Activated CD8-positive, alpha-beta T cell treated with anti-CD3 and anti-CD28 coated beads, Interleukin-2, amount 10 ng/mL, durations not matched to agents 7 days and 5 days (primary cell): ENCODE measurements around the gene GNAQ. TPM values are rescaled to one million over a fixed set of nuclear protein-coding genes. Genes with fewer than 3 reads are reported as not detected.
"Not testable (repeated sequence)": the region's sequence is repeated elsewhere in the genome, so short reads cannot be mapped to it uniquely, and the experiment has no call there.

Source experiments
- ATAC-seq: fragments of 150-1000 bp; cut with Tn5 transposase; one replicate; pipeline ENCODE4 v1.10.0; 2021; ENCODE audit warnings: moderate library complexity
- CTCF ChIA-PET: fragments of 350-600 bp; sonication (Branson Sonifier 250); formaldehyde crosslinking; loops from one replicate; lab custom pipeline; 2021; ENCODE audit warnings: antibody characterized with exemption; lab: Charles Lee
- POLR2A ChIA-PET: fragments of 350-600 bp; sonication (Branson Sonifier 250); formaldehyde crosslinking; loops from one replicate; lab custom pipeline; 2021; ENCODE audit warnings: antibody characterized with exemption; lab: Charles Lee
- DNase-seq: peaks from one replicate; pipeline ENCODE4 v3.0.0-alpha.2; 2020
- H3K27ac Mint-ChIP-seq: one replicate; pipeline ENCODE4 v1.8.0; 2021; ENCODE audit warnings: mild to moderate bottlenecking, mixed read lengths
- H3K27me3 Mint-ChIP-seq: one replicate; pipeline ENCODE4 v1.8.0; 2021; ENCODE audit warnings: low read depth, mixed read lengths
- H3K36me3 Mint-ChIP-seq: one replicate; pipeline ENCODE4 v1.8.0; 2021; ENCODE audit warnings: low read depth, mixed read lengths
- H3K4me1 Mint-ChIP-seq: one replicate; pipeline ENCODE4 v1.8.0; 2021; ENCODE audit warnings: low read depth, mixed read lengths
- H3K4me3 Mint-ChIP-seq: one replicate; pipeline ENCODE4 v1.8.0; 2021; ENCODE audit warnings: mild to moderate bottlenecking, mixed read lengths
- H3K9me3 Mint-ChIP-seq: one replicate; pipeline ENCODE4 v1.8.0; 2022; ENCODE audit warnings: mixed read lengths; ENCODE audit not compliant: insufficient read depth
- total RNA-seq, 2 experiments: library from RNA; stranded (reverse); gene quantifications; one replicate each; pipeline ENCODE4 v1.2.3, GENCODE V29; 2021

GNAQ gene
- total RNA-seq, 2 experiments from 2014 or later: 29.0 to 29.7 TPM

- Mint-ChIP-seq H3K4me1 (no peaks in the 10 kb centered on the region), H3K9me3 (peaks cover 8% of the 10 kb centered on the region), H3K4me3 (no peak overlapping the region), H3K27me3 (no peaks in the 10 kb centered on the region), H3K27ac (no peak overlapping the region), H3K36me3 (peaks cover 2% of the 10 kb centered on the region)
- ATAC-seq (no peak), DNase-seq (no peak)
- ChIA-PET CTCF (no interaction called here), POLR2A (interaction anchor here (0.6 kb wide), 1 partner anchor 179 kb away, joined by 3 read pairs; no protein-coding TSS in a partner anchor)
Observed at GRCh38 chr9:77705636-77706035, 326.0 kb downstream of the GNAQ start.

DNA sequence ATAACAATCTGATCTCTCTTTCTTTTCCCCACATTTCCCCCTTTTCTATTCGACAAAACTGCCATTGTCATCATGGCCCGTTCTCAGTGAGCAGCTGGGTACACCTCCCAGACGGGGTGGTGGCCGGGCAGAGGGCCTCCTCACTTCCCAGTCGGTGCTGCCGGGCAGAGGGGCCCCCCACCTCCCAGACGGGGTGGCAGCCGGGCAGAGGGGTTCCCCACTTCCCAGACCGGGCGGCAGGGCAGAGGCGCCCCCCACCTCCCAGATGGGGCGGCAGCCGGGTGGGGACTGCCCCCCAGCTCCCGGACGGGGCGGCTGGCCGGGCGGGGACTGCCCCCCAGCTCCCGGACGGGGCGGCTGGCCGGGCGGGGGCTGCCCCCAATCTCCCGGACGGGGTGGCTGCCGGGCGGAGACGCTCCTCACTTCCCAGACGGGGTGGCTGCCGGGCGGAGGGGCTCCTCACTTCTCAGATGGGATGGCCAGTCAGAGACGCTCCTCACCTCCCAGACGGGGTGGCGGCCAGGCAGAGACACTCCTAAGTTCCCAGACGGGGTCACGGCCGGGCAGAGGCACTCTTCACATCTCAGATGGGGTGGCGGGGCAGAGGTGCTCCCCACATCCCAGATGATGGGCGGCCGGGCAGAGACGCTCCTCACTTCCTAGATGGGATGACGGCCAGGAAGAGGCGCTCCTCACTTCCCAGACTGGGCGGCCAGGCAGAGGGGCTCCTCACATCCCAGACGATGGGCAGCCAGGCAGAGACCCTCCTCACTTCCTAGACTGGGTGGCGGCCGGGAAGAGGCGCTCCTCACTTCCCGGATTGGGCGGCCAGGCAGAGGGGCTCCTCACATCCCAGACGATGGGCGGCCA is 328.9 kb downstream of the GNAQ start:
- H3K4me1 Mint-ChIP-seq, ATAC-seq, CTCF ChIA-PET, H3K27ac Mint-ChIP-seq, H3K4me3 Mint-ChIP-seq, H3K9me3 Mint-ChIP-seq, H3K36me3 Mint-ChIP-seq, DNase-seq, H3K27me3 Mint-ChIP-seq, POLR2A ChIA-PET: not testable (repeated sequence)

GRCh38 chr9:77697238-77697984 is 334.2 kb downstream of the GNAQ start:
- no peak overlapping the region for H3K4me3 Mint-ChIP-seq
- peaks cover 5% of the 10 kb centered on the region for H3K27me3 Mint-ChIP-seq
- DNase-seq: no peak
- no peak for ATAC-seq
- ChIA-PET CTCF (no interaction called here), POLR2A (no interaction called here)
- H3K36me3 Mint-ChIP-seq: no peaks in the 10 kb centered on the region
- no peak overlapping the region for H3K27ac Mint-ChIP-seq
- H3K9me3 Mint-ChIP-seq: no peaks in the 10 kb centered on the region
- H3K4me1 Mint-ChIP-seq: no peaks in the 10 kb centered on the region

- H3K36me3 Mint-ChIP-seq, H3K4me3 Mint-ChIP-seq, H3K9me3 Mint-ChIP-seq, H3K27me3 Mint-ChIP-seq, ATAC-seq, H3K4me1 Mint-ChIP-seq, POLR2A ChIA-PET, DNase-seq, H3K27ac Mint-ChIP-seq: not testable (repeated sequence)
- CTCF ChIA-PET: interaction anchor here (1.2 kb wide), 1 partner anchor 12 kb away, joined by 3 read pairs; no protein-coding TSS in a partner anchor
Observed at GRCh38 chr9:77690723-77691122, 340.9 kb downstream of the GNAQ start.

- H3K4me3 Mint-ChIP-seq, H3K36me3 Mint-ChIP-seq, ATAC-seq, DNase-seq, H3K27ac Mint-ChIP-seq, H3K27me3 Mint-ChIP-seq, H3K4me1 Mint-ChIP-seq, H3K9me3 Mint-ChIP-seq, POLR2A ChIA-PET: not testable (repeated sequence)
- CTCF ChIA-PET: interaction anchor here (1.2 kb wide), 1 partner anchor 12 kb away, joined by 3 read pairs; no protein-coding TSS in a partner anchor
Observed at GRCh38 chr9:77690119-77690518, 341.5 kb downstream of the GNAQ start.

DNA sequence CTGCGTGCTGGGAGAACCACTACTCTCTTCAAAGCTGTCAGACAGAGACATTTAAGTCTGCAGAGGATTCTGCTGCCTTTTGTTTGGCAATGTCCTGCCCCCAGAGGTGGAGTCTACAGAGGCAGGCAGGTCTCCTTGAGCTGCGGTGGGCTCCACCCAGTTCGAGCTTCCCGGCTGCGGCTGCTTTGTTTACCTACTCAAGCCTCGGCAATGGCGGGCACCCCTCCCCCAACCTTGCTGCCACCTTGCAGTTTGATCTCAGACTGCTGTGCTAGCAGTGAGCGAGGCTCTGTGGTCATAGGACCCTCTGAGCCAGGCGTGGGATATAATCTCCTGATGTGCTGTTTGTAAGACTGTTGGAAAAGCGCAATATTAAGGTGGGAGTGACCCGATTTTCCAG is 343.9 kb downstream of the GNAQ start:
- not testable (repeated sequence) for H3K4me1 Mint-ChIP-seq, H3K27me3 Mint-ChIP-seq, DNase-seq

DNA sequence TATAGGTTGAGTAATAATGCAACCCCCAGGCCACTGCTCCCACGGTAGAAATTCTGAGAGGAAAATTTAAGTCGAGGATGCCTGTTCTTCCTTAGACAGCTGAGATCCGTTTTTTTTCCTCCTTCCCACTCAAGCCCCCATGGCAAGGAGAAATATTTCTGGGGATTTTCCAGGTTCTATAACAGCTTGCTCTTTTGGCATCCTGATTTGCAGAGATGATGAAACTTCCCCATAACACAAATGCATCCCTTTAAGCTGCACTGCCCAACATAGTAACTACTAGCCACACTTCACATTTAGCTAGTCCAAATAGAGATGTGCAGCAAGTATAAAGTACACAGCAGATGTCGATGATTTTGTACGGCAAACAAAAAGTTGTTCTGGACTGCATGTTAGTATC is 351.0 kb downstream of the GNAQ start:
- POLR2A ChIA-PET: no interaction called here
- no peaks in the 10 kb centered on the region for H3K4me1 Mint-ChIP-seq
- no peaks in the 10 kb centered on the region for H3K27me3 Mint-ChIP-seq
- H3K27ac Mint-ChIP-seq: no peak overlapping the region
- ATAC-seq (no peak), DNase-seq (no peak)
- no peak overlapping the region for H3K4me3 Mint-ChIP-seq
- no peaks in the 10 kb centered on the region for H3K36me3 Mint-ChIP-seq
- CTCF ChIA-PET: no interaction called here
- no peaks in the 10 kb centered on the region for H3K9me3 Mint-ChIP-seq

More for the DNA sequence above, 343.9 kb downstream of the GNAQ start:
- H3K36me3 Mint-ChIP-seq, CTCF ChIA-PET, H3K9me3 Mint-ChIP-seq, POLR2A ChIA-PET, H3K27ac Mint-ChIP-seq, H3K4me3 Mint-ChIP-seq, ATAC-seq: not testable (repeated sequence)

DNA sequence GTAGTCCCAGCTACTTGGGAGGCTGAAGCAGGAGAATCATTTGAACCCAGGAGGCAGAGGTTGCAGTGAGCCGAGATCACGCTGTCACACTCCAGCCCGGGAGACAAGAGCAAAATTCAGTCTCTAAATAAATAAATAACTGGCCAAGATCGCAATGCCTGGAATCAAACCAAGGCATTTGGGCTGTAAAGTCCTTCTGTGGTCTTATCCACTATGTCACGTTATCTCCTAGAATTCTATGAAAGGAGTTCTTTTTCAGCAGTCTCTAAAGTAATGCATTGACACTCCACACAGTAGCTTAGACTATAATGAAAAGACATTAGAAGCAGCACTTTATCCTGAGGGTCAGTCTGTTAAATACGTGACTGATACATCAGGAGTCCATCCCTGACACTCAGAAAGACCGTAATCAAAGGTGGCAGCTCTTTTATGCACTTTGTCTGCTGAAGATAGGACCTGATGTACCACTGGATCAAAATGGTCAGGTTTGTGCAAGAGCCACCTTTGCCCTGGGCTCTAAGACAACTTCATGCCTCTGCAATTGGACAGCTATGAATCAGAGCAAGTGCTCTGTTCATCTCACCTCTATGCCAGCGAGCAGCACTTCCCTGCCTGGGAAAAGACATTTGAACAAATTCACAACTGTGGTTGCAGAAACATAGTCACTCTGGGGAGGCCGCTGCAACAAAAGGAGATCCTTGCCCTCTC is 351.8 kb downstream of the GNAQ start:
- no peak overlapping the region for H3K27ac Mint-ChIP-seq
- H3K36me3 Mint-ChIP-seq: no peaks in the 10 kb centered on the region
- CTCF ChIA-PET: no interaction called here
- H3K27me3 Mint-ChIP-seq: no peaks in the 10 kb centered on the region
- POLR2A ChIA-PET: no interaction called here
- H3K9me3 Mint-ChIP-seq: no peaks in the 10 kb centered on the region
- H3K4me1 Mint-ChIP-seq: no peaks in the 10 kb centered on the region
- DNase-seq (no peak), ATAC-seq (no peak)
- no peak overlapping the region for H3K4me3 Mint-ChIP-seq

GRCh38 chr9:77679088-77679487 is 352.5 kb downstream of the GNAQ start:
- Mint-ChIP-seq H3K36me3 (no peaks in the 10 kb centered on the region), H3K27me3 (no peaks in the 10 kb centered on the region), H3K9me3 (no peaks in the 10 kb centered on the region), H3K27ac (no peak overlapping the region), H3K4me1 (no peaks in the 10 kb centered on the region), H3K4me3 (no peak overlapping the region)
- DNase-seq (no peak), ATAC-seq (no peak)
- ChIA-PET CTCF (interaction anchor here (0.7 kb wide), 1 partner anchor 13 kb away, joined by 3 read pairs; no protein-coding TSS in a partner anchor), POLR2A (no interaction called here)

DNA sequence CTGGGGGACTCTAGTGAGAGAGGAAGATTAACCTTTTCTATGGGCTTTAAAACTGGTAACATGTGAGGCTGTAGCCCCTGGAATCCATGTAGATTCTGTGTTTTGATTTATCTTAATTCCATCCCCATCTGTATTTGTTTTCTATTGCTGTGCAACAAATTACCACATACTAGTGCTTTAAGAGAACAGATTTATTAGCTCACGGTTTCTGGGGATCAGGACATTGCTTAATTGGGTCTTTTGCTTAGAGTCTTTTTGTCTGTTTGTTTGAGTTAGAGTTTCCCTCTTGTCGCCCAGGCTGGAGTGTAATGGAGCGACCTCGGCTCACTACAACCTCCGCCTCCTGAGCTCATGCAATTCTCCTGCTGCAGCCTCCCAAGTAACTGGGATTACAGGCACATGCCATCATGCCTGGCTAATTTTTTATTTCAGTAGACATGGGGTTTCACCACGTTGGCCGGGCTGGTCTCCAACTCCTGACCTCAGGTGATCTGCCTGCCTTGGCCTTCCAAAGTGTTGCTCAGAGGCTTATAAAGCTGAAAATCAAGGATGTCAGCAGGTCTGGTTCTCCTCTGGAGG is 353.6 kb downstream of the GNAQ start:
- POLR2A ChIA-PET: no interaction called here
- DNase-seq (no peak), ATAC-seq (no peak)
- CTCF ChIA-PET: interaction anchor here (1.0 kb wide), 1 partner anchor 12 kb away, joined by 3 read pairs; no protein-coding TSS in a partner anchor
- no peak overlapping the region for H3K4me3 Mint-ChIP-seq
- no peaks in the 10 kb centered on the region for H3K36me3 Mint-ChIP-seq
- H3K4me1 Mint-ChIP-seq: no peaks in the 10 kb centered on the region
- H3K27ac Mint-ChIP-seq: no peak overlapping the region
- no peaks in the 10 kb centered on the region for H3K9me3 Mint-ChIP-seq
- no peaks in the 10 kb centered on the region for H3K27me3 Mint-ChIP-seq

DNA sequence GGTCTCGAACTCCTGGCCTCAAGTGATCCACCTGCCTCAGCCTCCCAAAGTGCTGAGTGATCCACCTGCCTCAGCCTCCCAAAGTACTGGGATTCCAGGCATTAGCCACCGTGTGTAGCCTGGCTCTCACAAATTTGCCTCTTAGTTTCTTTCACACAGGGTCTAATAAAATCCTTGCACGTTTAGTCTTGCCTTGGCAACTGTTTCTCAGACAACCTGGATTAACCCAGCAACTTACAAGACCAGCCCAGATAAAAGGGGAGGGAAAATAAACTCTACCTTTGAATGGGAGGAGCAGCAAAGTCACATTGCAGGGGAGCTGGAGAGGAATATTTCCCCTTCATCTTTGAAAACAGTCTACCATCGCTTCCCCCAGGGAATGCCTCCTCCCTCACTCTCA is 354.2 kb downstream of the GNAQ start:
- H3K4me1 Mint-ChIP-seq: no peaks in the 10 kb centered on the region
- ChIA-PET POLR2A (no interaction called here), CTCF (no interaction called here)
- DNase-seq (no peak), ATAC-seq (no peak)
- H3K27ac Mint-ChIP-seq: no peak overlapping the region
- H3K27me3 Mint-ChIP-seq: no peaks in the 10 kb centered on the region
- H3K9me3 Mint-ChIP-seq: no peaks in the 10 kb centered on the region
- H3K36me3 Mint-ChIP-seq: no peaks in the 10 kb centered on the region
- H3K4me3 Mint-ChIP-seq: no peak overlapping the region
